Ureter (tissue), 1 donor: ENCODE measurements around the gene PARVA. TPM values are rescaled to one million over a fixed set of nuclear protein-coding genes. Genes with fewer than 3 reads are reported as not detected.
"Not testable (repeated sequence)": the region's sequence is repeated elsewhere in the genome, so short reads cannot be mapped to it uniquely, and the experiment has no call there.

Experiments used
- DNase-seq: peaks from one replicate; pipeline ENCODE4 v3.0.0-alpha.2; 2020; ENCODE audit warnings: low spot score
- total RNA-seq: library from RNA; stranded (reverse); gene quantifications from one replicate; pipeline ENCODE4 v1.2.4, GENCODE V29; 2023
- donor health status: DM: yes; HTN: yes; CAD: no.

The PARVA gene, protein sequence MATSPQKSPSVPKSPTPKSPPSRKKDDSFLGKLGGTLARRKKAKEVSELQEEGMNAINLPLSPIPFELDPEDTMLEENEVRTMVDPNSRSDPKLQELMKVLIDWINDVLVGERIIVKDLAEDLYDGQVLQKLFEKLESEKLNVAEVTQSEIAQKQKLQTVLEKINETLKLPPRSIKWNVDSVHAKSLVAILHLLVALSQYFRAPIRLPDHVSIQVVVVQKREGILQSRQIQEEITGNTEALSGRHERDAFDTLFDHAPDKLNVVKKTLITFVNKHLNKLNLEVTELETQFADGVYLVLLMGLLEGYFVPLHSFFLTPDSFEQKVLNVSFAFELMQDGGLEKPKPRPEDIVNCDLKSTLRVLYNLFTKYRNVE
- 101 TPM for total RNA-seq

DNA sequence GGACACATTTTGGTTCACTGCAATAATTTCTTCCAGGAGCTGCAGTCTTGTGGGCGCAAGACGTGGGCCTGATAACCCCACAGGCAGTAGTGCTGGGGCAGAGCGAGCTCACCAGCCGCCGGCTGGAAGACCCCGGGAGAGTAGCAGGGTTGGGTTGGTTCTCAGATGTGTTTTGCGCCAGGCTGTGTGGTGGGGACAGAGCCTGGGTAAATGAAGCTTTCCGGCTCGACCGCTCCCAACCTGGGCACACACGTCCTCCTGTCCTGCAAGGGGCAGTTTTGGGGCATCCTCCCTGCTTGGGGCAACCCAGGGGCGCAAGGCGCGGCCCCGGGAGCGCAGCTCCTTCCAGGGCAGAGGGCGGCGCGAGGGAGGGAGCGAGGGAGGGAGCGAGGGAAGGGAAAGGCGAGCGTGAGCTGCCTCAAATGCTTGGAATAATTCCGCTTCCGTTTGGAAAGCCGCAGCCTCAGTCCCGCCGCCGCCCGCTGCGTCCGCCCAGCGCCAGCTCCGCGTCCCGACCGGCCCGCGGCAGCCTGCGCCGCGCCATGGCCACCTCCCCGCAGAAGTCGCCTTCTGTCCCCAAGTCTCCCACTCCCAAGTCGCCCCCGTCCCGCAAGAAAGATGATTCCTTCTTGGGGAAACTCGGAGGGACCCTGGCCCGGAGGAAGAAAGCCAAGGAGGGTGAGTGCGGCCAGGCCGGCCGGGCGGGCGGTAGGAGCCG lies at the start of gene PARVA:
TSS of gene PARVA (plus strand) at position 466 of the 718 bp plus-strand sequence. CDS start at position 543, 77 bp downstream.
- peak; percentile 78 for DNase-seq

DNA sequence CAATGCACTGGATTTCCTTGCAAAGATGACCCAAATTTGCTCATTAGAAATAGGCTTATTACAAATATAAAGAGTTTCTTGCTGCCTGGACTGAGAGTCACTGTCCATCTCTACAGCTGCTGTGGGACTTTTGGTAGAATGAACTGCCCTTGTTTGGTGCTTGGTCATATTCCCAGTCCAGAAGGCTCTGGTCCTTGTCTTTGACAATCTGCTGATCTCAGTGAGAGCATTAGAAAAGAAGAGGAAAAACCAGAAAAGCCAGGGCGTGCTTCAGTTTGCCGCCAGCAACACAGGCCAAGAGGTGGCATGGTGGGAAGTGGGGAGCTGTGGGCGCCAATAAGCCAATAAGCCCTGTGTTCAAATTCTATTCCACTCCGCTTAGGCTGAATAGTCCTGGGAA lies 48.2 kb upstream of the PARVA start:
- no peak for DNase-seq

DNA sequence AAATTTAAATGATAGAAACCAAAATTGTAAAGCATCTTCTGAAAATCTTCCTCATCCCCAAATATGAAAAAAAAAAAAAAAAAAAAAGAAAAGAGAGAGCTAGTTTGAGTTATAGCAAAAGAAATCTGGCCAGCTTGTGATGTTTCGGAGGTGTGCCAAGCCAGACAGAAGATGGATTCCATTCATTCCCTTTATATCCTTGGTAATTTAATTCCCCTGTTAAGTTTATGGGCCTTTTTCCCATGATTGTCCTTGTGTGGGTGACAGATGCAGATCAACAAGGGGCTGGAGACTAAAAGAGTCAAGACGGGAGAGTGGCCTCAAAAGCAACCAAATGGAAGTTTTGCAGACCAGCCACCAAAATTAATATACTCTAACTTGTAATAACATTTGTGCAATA lies 47.6 kb upstream of the PARVA start:
- DNase-seq = no peak

DNA sequence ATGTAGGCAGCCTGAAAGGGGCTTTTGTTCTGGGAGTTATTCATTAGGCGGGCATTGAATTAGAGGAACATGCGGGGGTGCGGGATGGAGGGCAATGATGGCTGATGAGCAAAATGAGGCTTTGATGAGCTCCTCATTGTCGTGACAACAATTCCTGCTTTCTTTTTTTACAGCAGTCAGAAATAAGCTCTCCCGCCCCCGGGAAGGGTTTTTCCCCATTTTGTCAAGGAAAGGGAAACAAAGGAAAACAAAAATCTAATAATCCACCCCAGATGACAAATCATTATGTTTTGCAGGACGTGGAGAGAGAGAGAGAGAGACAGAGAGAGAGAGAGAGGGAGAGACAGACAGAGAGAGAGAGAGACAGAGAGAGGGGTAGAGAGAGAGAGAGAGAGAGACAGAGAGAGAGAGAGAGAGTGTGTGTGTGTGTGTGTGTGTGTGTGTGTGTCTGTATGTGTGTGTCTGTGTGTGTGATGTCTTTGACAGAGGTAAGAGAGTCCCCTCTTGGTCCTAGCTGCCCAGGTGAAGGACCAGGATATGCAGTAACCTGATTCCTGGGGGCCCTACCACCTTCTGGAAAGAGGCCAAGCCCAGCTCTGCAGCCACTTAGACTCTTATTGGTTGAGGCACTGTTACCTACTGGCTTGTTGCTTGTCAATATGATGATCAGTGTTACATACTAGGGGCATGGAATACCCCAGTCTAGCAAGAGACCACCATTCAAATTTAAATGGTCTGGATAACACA lies 46.7 kb upstream of the PARVA start:
- DNase-seq = no peak

DNA sequence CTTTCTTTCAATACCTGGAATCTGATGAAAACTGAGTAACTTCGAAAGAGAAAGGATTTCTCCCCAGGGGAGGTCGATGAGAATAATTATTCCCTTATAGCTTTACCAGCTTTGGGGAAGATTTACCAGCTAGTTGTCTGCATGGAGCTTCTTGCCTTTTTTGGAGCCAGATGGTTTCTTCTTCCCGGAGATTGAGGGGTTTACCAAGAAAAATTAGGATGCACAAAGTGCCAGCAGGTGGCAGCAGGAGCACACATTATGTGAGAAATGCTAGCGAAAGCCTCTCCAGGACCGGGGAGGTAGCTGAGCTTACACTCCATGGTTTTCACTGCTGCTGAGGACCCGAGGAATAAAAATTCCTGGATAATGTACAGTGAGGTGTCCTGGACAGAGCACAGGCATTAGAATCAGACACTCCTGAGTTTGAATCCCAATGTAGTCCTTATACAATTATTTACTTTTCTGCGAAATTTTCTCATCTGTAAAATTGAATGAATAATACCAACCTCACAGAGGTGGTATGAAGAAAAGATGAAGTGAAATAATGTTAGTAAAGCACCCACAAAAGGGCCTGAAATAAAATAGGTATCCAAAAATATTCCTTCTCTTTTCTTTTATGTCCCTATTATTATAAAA lies 46.0 kb upstream of the PARVA start:
- peak; percentile 85 for DNase-seq

DNA sequence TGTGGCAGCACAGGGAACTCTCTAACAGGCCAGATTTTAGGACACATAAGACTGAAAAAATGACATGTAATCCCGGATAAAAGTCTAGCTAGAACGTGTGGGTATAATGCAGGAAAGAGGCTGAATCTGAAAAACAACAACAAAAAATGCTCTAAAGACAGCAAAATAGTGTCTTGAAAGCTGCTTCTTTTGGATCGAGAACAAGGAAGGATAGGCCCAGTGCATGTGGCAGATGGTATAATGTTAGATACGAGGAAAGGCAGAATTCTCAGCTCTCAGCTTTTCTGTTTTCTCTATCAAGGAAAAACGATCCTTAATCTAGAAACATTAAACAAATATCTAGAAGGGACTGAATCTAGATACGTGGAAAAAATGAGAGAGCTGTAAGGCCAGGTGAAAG lies 33.8 kb upstream of the PARVA start:
- DNase-seq = no peak

DNA sequence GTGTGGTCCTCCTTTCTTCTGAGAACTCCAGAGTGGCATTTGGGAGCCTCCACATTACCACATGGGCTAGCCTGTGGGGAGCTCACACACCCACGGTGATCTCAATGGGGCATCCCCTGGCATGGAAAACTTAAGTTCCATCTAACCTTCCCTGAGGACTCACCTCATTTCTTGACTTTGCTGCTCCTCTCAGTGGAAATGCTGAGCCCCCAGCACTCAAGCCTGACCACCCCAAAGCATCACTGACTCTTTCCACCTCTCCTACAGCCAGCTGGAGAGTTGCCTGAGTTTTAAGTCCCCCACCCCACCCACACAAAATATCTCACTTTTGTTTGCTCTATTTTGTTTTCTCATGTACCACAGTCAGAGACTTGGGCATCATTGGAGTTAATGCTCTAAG lies 23.8 kb upstream of the PARVA start:
- no peak for DNase-seq

DNA sequence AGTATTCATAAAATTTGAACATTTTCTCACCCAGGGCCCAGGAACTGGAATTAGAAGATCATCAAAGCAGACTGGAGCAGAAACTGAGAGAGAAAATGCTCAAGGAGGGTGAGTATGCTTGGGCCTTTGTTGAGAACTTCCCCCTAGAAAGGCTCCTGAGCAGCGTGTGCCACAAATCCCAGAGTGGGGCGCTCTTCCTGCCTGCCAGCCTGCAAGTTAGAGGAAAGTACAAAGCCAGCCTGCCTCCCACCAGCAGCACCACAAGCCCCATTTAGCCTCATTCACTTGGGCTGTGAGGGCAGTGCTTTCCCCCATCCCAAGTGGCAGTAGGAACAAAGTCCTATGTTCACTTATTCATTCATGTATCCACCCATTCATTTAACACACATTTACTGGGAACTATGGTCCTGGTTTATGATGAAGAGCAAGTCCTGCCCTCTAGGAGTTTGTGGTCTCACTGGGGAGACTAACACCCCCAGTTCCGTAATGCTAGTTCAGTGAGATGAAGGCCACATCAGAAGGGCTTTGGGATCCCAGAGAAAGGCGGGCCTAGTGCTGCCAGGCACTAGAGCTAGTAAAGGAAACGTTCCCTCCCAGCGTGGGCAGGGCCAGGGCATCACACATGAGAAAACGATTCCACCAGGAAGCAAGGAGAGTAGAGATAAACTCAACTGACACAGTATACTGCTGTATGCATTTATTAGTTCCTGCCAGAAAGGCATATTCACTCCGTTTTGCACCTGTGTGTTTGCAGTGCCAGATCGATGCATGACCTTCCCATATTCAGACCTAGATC lies 22.4 kb upstream of the PARVA start:
- DNase-seq = no peak

DNA sequence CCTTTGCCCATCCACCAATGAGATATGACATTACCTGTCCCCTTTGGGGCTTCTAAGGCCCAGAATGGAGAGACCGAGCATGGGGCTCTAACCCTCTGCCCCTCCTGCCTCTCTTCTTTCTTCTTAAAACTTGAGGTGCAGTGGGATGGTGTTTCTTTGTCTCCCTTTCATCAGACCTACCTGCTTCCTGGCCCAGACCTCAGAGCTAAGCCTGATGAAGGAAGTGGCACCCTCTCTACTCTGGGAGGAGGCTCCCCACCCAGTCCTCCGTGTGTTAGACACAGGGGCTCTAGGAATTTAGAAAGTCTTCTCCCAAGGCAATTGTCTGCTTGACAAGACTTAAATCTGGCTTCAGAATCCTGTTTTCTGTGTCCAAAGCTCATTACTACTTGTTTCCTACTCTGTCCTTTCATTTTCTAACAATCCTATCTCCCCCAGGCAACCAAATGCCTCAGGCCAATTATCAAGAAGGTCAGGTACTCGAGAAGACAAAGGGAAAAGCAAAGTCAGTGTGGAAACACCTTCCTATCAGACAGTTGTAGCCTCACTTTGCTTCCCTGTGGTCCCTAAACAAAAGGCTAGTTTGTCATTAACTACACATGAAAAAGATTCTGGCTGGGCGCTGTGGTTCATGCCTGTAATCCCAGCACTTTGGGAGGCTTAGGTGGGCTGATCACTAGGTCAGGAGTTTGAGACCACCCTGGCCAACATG lies 20.3 kb upstream of the PARVA start:
- DNase-seq = no peak

DNA sequence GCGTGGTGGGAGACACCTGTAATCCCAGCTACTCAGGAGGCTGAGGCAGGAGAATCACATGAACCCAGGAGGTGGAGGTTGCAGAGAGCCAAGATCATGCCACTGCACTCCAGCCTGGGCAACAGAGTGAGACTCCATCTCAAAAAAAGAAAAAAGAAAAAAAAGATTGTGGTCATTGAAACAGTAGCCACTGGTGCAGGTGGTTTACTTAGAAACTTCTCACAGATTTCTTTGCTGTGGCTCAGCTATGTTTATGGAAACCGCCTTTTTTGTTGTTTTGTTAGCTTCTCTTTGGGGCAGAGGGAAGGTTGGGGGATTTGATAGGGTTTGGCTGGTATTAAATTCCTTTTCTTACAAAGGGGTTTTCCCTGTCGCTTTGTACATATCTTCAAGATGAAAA lies 19.7 kb upstream of the PARVA start:
- not testable (repeated sequence) for DNase-seq

DNA sequence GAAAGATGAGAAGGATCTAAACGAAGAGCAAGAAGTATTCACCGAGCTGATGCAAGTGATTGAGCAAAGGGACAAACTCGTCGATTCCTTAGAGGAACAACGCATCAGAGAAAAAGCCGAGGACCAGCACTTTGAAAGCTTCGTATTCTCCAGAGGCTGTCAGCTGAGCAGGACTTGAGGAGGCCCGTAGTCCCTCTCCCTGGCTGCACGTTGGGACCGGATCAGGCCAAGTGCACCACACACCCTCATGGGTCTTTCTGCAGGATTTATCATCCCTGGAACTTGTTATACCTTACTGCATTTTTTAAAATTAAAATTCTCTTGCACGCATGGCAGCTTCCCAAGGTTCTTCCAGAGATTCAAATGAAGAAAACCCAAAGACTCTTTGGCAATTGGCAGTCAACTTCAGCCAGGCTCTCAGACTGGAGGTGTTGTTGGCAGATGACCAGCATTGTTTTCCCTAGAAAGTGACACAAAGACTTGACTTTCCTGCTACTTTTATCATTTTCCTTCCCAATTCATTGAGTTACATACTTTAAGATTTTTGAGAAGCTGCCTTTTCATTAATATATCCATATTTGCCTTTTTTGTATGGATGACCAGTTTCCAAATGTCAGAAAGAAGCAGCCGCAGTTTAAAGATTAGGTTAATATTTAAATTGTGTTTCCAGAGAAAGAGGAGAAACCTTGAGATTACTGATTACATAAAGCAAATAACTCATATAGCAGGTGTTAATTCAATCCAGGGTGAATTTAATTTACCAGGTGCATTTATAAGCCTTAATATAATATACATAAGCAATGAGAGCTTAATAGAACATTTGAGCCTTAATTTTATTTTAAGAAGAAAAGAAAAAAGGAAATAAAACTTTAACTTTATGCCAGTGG lies 18.8 kb upstream of the PARVA start:
- no peak for DNase-seq

DNA sequence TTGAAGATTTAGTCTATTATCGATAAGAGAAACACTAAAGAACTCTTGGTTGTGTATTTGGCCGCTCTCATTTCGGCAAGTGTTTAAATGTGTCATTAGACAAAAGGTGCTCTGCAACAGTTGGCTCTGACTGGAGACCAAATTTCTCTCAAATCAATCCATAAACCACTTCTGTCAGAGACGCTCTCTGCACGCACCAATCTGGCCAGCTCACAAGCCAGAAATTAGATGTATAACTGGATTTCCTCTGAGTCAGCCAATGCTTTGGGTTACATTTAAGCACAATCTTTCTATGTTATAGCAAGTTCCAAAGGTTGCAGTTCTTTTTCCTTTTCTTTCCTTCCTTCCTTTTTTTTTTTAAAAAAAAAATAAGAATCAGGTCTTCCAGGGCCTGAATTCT lies 17.6 kb upstream of the PARVA start:
- DNase-seq = no peak

DNA sequence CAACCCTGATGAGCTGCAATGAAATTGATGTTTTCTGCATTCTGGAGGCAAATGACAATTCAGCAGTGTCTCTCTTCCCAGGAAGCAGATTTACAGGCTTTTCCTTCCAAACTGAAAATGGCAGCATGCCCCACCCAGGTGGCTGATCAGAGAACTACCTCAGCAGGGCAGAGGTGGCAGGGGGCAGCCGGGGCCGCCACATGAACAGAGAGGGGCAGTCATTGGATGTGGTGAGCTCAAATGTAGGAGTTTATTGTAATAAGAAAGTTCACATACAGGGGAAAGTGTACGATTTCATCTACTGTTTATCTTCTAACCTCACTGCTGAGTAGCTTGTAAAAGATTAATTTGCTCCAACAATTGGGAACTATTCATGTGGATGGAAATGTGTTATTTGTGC lies 15.7 kb upstream of the PARVA start:
- DNase-seq = no peak

DNA sequence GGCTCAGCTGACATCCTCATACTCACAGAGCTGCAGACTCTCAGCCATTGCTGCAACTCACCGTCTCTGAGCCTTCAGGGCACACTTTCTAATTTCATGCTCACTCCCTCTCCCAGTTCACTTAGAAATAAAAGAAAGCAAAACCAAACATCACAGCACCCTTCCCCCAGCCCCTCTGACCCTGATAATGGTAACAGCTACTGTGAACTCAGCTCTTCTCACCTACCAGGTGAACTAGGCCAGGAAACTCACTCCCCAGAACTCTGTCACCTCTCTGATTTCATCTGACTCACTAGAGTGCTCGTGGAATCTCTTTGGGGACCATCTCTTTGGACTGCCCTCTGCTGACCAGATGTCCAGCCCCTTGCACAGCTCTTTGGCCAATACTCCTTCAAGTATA lies 14.5 kb upstream of the PARVA start:
- no peak for DNase-seq

DNA sequence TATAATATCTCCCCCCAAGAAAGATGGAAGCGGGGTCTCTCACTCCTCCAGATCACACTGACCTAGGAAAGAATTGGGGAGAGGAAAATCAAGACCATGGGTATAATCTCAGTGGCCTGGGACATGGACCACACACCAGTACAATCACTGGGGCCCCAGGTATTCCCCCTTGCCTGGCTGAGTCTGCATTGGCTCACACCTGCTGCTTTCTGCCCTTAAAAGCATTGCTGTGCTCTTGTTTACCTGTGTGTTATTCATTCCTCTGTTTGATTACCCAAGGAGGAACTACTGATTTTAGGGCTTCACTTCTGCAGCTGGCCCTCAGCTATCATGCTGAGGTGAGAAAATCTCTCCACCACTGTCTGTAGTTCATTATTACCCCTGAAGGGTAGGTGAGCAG lies 14.0 kb upstream of the PARVA start:
- DNase-seq = no peak

DNA sequence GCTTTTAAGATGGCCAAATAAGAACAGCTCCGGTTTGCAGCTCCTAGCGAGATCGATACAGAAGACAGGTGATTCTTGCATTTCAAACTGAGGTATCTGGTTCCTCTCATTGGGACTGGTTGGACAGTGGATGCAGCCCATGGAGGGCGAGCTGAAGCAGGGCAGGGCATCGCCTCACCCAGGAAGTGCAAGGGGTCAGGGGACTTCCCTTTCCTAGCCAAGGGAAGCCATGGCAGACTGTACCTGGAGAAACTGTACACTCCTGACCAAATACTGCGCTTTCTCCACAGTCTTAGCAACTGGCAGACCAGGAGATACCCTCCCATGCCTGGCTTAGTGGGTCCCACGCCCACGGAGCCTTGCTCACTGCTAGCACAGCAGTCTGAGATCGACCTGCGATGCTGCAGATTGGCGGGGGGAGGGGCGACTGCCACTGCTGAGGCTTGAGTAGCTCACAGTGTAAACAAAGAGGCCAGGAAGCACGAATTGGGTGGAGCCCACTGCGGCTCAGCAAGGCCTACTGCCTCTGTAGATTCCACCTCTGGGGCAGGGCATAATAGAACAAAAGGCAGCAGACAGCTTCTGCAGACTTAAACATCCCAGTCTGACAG lies 11.3 kb upstream of the PARVA start:
- not testable (repeated sequence) for DNase-seq

DNA sequence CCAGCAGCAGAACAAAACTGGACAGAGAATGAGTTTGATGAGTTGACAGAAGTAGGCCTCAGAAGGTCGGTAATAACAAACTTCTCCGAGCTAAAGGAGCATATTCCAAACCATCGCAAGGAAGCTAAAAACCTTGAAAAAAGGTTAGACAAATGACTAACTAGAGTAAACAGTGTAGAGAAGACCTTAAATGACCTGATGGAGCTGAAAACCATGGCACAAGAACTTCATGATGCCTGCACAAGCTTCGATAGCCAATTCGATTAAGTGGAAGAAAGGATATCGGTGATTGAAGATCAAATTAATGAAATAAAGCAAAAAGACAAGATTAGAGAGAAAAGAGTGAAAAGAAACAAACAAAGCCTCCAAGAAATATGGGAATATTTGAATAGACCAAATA lies 10.3 kb upstream of the PARVA start:
- not testable (repeated sequence) for DNase-seq

DNA sequence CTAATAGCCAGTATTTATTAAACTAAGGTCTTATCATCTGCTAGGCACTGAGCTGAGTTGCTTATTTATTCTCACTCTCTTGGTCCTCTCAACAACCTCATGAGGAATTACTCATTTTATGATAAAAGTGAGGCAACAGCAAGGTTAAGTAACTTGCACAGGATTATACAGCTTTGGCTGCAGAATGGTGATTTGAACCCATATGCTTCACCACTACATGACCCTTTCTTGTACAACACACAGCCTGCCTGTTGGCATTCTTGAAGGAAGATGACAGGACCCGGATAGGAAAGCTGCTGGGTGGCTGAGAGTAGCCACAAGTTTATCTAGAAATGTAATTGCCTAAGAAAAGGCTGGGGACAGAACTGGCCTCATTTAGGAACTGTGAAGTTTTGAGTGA lies 5.3 kb upstream of the PARVA start:
- DNase-seq = no peak

DNA sequence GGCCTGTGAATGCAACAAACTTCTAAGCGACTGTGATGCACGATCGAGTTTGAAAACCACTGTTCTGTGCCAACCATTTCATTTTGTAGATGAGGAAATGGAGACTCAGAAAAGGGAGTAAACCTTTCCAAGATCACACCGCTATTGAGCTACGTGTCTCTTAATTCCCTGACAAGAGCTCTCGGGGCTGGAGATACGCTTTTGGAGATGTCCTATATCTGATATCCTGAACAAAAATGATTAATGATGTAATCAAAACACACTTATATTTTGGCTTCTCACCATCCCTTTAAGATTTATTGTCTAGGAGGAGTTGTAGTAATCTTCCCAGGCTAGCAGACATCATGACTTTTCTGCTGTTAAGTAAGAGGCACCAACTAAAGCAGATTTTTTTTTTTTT lies 1.7 kb upstream of the PARVA start:
- no peak for DNase-seq
